ENCODE results near the gene TRIM42. TPM values are rescaled to one million over a fixed set of nuclear protein-coding genes. Genes with fewer than 3 reads are reported as not detected.

TRIM42 gene
- total RNA-seq = not detected

GRCh38 chr3:140677764-140678163, at the start of gene TRIM42:
TSS of gene TRIM42 (plus strand) at chr3:140678064. CDS start at chr3:140678230, 166 bp downstream.
- 91 to 92% methylated on average over 2 of the region's 2 CpGs for WGBS, 2 donors
- TF ChIP-seq EP300 (IDR thresholded peaks at IDR 0.05) = no peak
- no peak for TF ChIP-seq POLR2A (IDR thresholded peaks at IDR 0.05)
- no peak for TF ChIP-seq CTCF (IDR thresholded peaks at IDR 0.05)

GRCh38 chr3:140628606-140629005, 49.3 kb upstream of the TRIM42 start:
- H3K27me3 ChIP-seq = no peaks in the 10 kb centered on the region
- H3K9me3 ChIP-seq = no peaks in the 10 kb centered on the region
- no peak overlapping the region for H3K27ac ChIP-seq
- no peak for TF ChIP-seq POLR2A (IDR thresholded peaks at IDR 0.05)
- no peak for TF ChIP-seq CTCF (IDR thresholded peaks at IDR 0.05)
- TF ChIP-seq EP300 (IDR thresholded peaks at IDR 0.05) = no peak
- DNase-seq (ENCODE audit: low spot score in 2 of 2) = no peak
- WGBS, 2 donors = 58 to 71% methylated on average over 4 of the region's 4 CpGs
- H3K4me3 ChIP-seq = no peak overlapping the region
- no peaks in the 10 kb centered on the region for H3K36me3 ChIP-seq
- peaks cover 0 to 4% (median 0%) of the 10 kb centered on the region in 4 donors for H3K4me1 ChIP-seq

More at GRCh38 chr3:140677764-140678163, at the start of gene TRIM42:
- no peaks in the 10 kb centered on the region for H3K27me3 ChIP-seq
- DNase-seq (ENCODE audit: low spot score in 2 of 2) = no peak
- H3K27ac ChIP-seq = no peak within 1 kb of the TSS
- peaks cover 0 to 8% (median 0%) of the 10 kb centered on the region in 4 donors for H3K9me3 ChIP-seq
- no peaks in the 10 kb centered on the region for H3K36me3 ChIP-seq
- no peaks in the 10 kb centered on the region for H3K4me1 ChIP-seq
- H3K4me3 ChIP-seq = no peak within 1 kb of the TSS

GRCh38 chr3:140629357-140630137, 48.3 kb upstream of the TRIM42 start:
- Histone ChIP-seq H3K9me3 (no peaks in the 10 kb centered on the region), H3K36me3 (no peaks in the 10 kb centered on the region), H3K27me3 (no peaks in the 10 kb centered on the region), H3K27ac (no peak overlapping the region), H3K4me1 (peaks cover 0 to 4% (median 0%) of the 10 kb centered on the region in 4 donors), H3K4me3 (no peak overlapping the region)
- 42 to 58% methylated on average over 3 of the region's 3 CpGs for WGBS, 2 donors
- TF ChIP-seq CTCF (IDR thresholded peaks at IDR 0.05) (no peak), EP300 (IDR thresholded peaks at IDR 0.05) (no peak), POLR2A (IDR thresholded peaks at IDR 0.05) (no peak)
- DNase-seq (ENCODE audit: low spot score in 2 of 2) = no peak

GRCh38 chr3:140630366-140630765, 47.5 kb upstream of the TRIM42 start:
- Histone ChIP-seq H3K36me3 (no peaks in the 10 kb centered on the region), H3K27me3 (no peaks in the 10 kb centered on the region), H3K4me1 (peaks cover 0 to 4% (median 0%) of the 10 kb centered on the region in 4 donors), H3K27ac (no peak overlapping the region), H3K4me3 (no peak overlapping the region), H3K9me3 (no peaks in the 10 kb centered on the region)
- TF ChIP-seq CTCF (IDR thresholded peaks at IDR 0.05) (no peak), EP300 (IDR thresholded peaks at IDR 0.05) (no peak), POLR2A (IDR thresholded peaks at IDR 0.05) (no peak)
- no peak for DNase-seq (ENCODE audit: low spot score in 2 of 2)
- 58 to 67% methylated on average over 5 of the region's 5 CpGs for WGBS, 2 donors

GRCh38 chr3:140630866-140631265, 47.0 kb upstream of the TRIM42 start:
- no peak overlapping the region for H3K4me3 ChIP-seq
- no peaks in the 10 kb centered on the region for H3K36me3 ChIP-seq
- DNase-seq (ENCODE audit: low spot score in 2 of 2) = no peak
- H3K9me3 ChIP-seq = no peaks in the 10 kb centered on the region
- TF ChIP-seq POLR2A (IDR thresholded peaks at IDR 0.05) (no peak), CTCF (IDR thresholded peaks at IDR 0.05) (no peak), EP300 (IDR thresholded peaks at IDR 0.05) (no peak)
- no peak overlapping the region for H3K27ac ChIP-seq
- no peaks in the 10 kb centered on the region for H3K27me3 ChIP-seq
- H3K4me1 ChIP-seq = peaks cover 0 to 4% (median 0%) of the 10 kb centered on the region in 4 donors

All from tibial nerve (tissue), 4 donors.